HepG2 (cell line): ENCODE measurements around the gene LATS1. TPM values are rescaled to one million over a fixed set of nuclear protein-coding genes. Genes with fewer than 3 reads are reported as not detected.
A peak's percentile ranks its signal among the peaks of the same experiment; 100 is the strongest.
"Not testable (repeated sequence)": the region's sequence is repeated elsewhere in the genome, so short reads cannot be mapped to it uniquely, and the experiment has no call there.

Source experiments
- ATAC-seq: fragments of 200-7000 bp; cut with Tn5 transposase; 3 replicates; pipeline ENCODE4 v1.9.1; 2020; ENCODE audit warnings: mild to moderate bottlenecking, moderate library complexity
- BruUV-seq: library from RNA; stranded (reverse); fragments of 400-500 nt; replicated peaks from 2 replicates; lab custom pipeline; 2021; lab: Mats Ljungman, UMichigan
- CTCF ChIA-PET: fragments of 300-600 bp; formaldehyde crosslinking; extraction: SDS; loops from one replicate; lab custom pipeline; 2021; ENCODE audit warnings: low total read pairs, inconsistent platforms, low intra/inter-chr PET ratio; lab: Yijun Ruan, JAX
- POLR2A ChIA-PET: fragments of 350-600 bp; sonication (Branson Sonifier 250); formaldehyde crosslinking; loops from one replicate; lab custom pipeline; 2020; ENCODE audit warnings: antibody characterized with exemption, inconsistent platforms; lab: Yijun Ruan, JAX
- DNase-seq: peaks from one replicate; pipeline ENCODE4 v3.0.0-alpha.2; 2015; ENCODE audit warnings: low spot score
- FAIRE-seq: peaks from 3 replicates; lab custom pipeline; 2011; peaks lifted over from hg19 to GRCh38; lab: Jason Lieb, UNC
- H2AFZ ChIP-seq: one replicate; pipeline ENCODE4 v1.6.1; 2011; ENCODE audit warnings: low read length, inconsistent platforms
- H3K27ac ChIP-seq: fragments of 300-600 bp; 3 replicates; pipeline ENCODE4 v1.8.0; 2011; ENCODE audit warnings: mixed run types, mild to moderate bottlenecking, mixed read lengths, low read length, inconsistent platforms; ENCODE audit not compliant: insufficient read depth; ENCODE audit errors: extremely low read length
- H3K27me3 ChIP-seq, 2 experiments: fragments of 200-600 bp in 1 of 2; 2 replicates in 1 of 2; 3 replicates in 1 of 2; pipeline versions ENCODE4 v1.6.0 to v1.8.0; 2011; ENCODE audit warnings: low read length in 2 of 2, mild to moderate bottlenecking in 2 of 2, moderate library complexity in 2 of 2, inconsistent platforms in 1 of 2; ENCODE audit not compliant: insufficient read depth in 2 of 2, control insufficient read depth in 1 of 2
- H3K36me3 ChIP-seq, 2 experiments: fragments of 200-600 bp in 1 of 2; replicated peaks in 1 of 2; 2 replicates in 1 of 2; 3 replicates in 1 of 2; pipeline versions ENCODE4 v1.5.1 to v1.8.0; 2011; ENCODE audit warnings: low read length in 2 of 2, inconsistent platforms in 1 of 2; ENCODE audit not compliant: insufficient read depth in 2 of 2, control insufficient read depth in 1 of 2
- H3K4me1 ChIP-seq: 2 replicates; pipeline ENCODE4 v1.5.1; 2012; ENCODE audit warnings: low read length, inconsistent platforms; ENCODE audit not compliant: insufficient read depth
- H3K4me2 ChIP-seq: 2 replicates; pipeline ENCODE4 v1.6.0; 2011; ENCODE audit warnings: low read depth, low read length, inconsistent platforms
- H3K4me3 ChIP-seq, 3 experiments: fragments of 200-600 bp in 1 of 3; sonication (generic), shearing (Covaris generic) in 1 of 3; replicated peaks in 1 of 3; 2 replicates each; pipeline ENCODE4 v1.5.1; 2011 to 2016; ENCODE audit warnings: low read length in 3 of 3, inconsistent platforms in 2 of 3, low read depth in 2 of 3, mild to moderate bottlenecking in 2 of 3, control low read depth in 1 of 3, mixed read lengths in 1 of 3; ENCODE audit not compliant: insufficient read depth in 1 of 3
- H3K79me2 ChIP-seq: one replicate; pipeline ENCODE4 v1.6.1; 2011; ENCODE audit warnings: low read length, inconsistent platforms; ENCODE audit not compliant: insufficient read depth
- H3K9ac ChIP-seq: 2 replicates; pipeline ENCODE4 v1.6.0; 2011; ENCODE audit warnings: mild to moderate bottlenecking, low read depth, low read length, inconsistent platforms; ENCODE audit not compliant: insufficient read depth
- H3K9me3 ChIP-seq: 2 replicates; pipeline ENCODE4 v1.5.1; 2012; ENCODE audit warnings: mild to moderate bottlenecking, low read length
- H4K20me1 ChIP-seq: 2 replicates; pipeline ENCODE4 v1.6.0; 2011; ENCODE audit warnings: inconsistent platforms, mild to moderate bottlenecking, low read length, moderate library complexity; ENCODE audit not compliant: insufficient read depth
- CC2D1A ChIP-seq: sonication (generic); formaldehyde crosslinking; IDR thresholded peaks from 2 replicates; pipeline ENCODE4 v1.8.1; 2023; ENCODE audit warnings: mild to moderate bottlenecking, missing genetic modification reagents
- FLYWCH1 ChIP-seq: sonication (generic); formaldehyde crosslinking; IDR thresholded peaks from 2 replicates; pipeline ENCODE4 v1.8.1; 2023; ENCODE audit warnings: mild to moderate bottlenecking, missing genetic modification reagents
- ZNF121 ChIP-seq: sonication (generic); formaldehyde crosslinking; IDR thresholded peaks from 2 replicates; pipeline ENCODE4 v1.5.0; 2020; ENCODE audit warnings: mild to moderate bottlenecking, missing genetic modification reagents
- WGBS: methylation state at CpG from one replicate; pipeline ENCODE4 v1.1.6; 2017; ENCODE audit warnings: low lambda C conversion rate; 5-methylcytosine and 5-hydroxymethylcytosine counted together
- in situ Hi-C: cut with HindIII; loops from 2 replicates; pipeline ENCODE4 v1.10.0; 2017; ENCODE audit warnings: low pct_unique_long_range_greater_than_20kb; ENCODE audit not compliant: extremely low pct_ligation_motif_present
- intact Hi-C: fragments of 100-400 bp; cut with micrococcal nuclease; formaldehyde crosslinking; loops from one replicate; pipeline ENCODE4 v1.10.0; 2022; ENCODE audit not compliant: unreplicated experiment
- polyA plus RNA-seq, 8 experiments: library from polyadenylated mRNA; depleted of rRNA in 3 of 8; stranded (reverse) in 7 of 8; unstranded in 1 of 8; fragments of >200 nt; fragmentation: Illumina TruSeq in 4 of 8; extraction: Trizol in 4 of 8; gene quantifications; 2 replicates each; pipeline versions ENCODE4 v1.2.1 to v1.2.3, GENCODE V29; 2011 to 2016; ENCODE audit warnings: low read depth in 4 of 8, missing spikeins in 1 of 8, mixed read lengths in 1 of 8; ENCODE audit not compliant: insufficient read depth in 1 of 8
- total RNA-seq, 5 experiments: library from RNA; depleted of rRNA; stranded (reverse); fragments of >200 nt; fragmentation: Illumina TruSeq; extraction: Trizol; gene quantifications; 2 replicates each; pipeline ENCODE4 v1.2.3, GENCODE V29; 2016; ENCODE audit warnings: low read depth in 1 of 5

LATS1 gene
- total and polyA plus RNA-seq, 2 of the 13 experiments (the other 11 are each of a cell fraction or from before 2014, with no cell fraction given) = 9.9 to 12.6 TPM

DNA sequence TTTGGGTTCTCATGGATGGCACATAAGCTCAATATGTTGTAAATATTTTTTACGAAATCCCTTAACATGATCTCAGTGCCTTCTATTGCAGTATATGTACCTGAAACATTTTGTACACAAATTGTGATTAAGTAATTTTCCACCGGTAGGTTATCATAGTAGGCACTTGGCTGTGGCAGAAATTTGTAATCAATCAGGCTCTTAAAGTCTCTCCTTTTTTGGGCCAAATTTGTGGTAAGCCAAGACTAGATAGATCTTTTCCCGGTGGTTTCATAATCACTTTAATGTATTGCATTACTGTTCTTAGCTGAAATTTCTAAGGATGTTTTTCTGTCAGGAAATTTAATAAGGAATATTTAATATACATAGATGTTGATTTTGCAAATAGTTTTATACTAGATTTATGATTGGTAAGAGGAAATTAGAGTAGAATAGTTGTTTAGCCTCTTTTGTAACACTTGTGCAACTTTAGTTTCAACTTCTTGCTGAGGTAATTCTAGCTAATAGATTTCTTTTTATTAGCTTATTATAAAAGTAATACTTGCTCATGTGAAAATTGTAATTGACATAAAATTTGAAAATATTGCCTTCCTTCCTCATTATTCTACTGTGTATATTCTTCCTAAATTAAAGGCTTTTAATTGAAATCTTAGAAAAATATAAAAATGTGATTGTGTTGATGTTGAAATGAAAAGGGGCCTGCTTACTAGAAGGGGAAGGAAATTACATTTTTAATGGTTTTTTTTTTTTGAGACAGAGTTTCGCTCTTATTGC is 34.9 kb upstream of the LATS1 start:
- BruUV-seq = no TSS peak
- intact Hi-C loops = no loop called here
- no peak for DNase-seq
- no peak overlapping the region for H3K4me3 ChIP-seq
- H4K20me1 ChIP-seq = peaks cover 33% of the 10 kb centered on the region
- POLR2A ChIA-PET = interaction anchor here (1.9 kb wide), 1 partner anchor 35 kb away, joined by 8 read pairs; the partner anchor contains the start of gene LATS1
- CTCF ChIA-PET = no interaction called here
- WGBS = 92% methylated on average over 4 of the region's 4 CpGs
- no peaks in the 10 kb centered on the region; a peak in 1 of 5 replicates for H3K27me3 ChIP-seq
- no peaks in the 10 kb centered on the region for H3K9me3 ChIP-seq
- H3K9ac ChIP-seq = no peak overlapping the region
- in situ Hi-C loops = no loop called here
- H2AFZ ChIP-seq = no peak overlapping the region
- H3K79me2 ChIP-seq = peaks cover 81% of the 10 kb centered on the region
- peaks cover 2 to 10% of the 10 kb centered on the region in 2 experiments; a peak in 1 of 5 replicates for H3K36me3 ChIP-seq
- TF ChIP-seq FLYWCH1 (CRISPR knock-in tag) = no peak
- TF ChIP-seq CC2D1A (CRISPR knock-in tag) = 0 out of 2 replicates have a peak, but pooled peaks have one; percentile 31
- peaks cover 60% of the 10 kb centered on the region for H3K4me1 ChIP-seq
- no peak for ATAC-seq
- H3K27ac ChIP-seq = no peak overlapping the region
- peak overlapping the region; percentile 35 for H3K4me2 ChIP-seq
- FAIRE-seq = no peak

GRCh38 chr6:149751920-149752319 is 34.0 kb upstream of the LATS1 start:
- TF ChIP-seq ZNF121 = peak; percentile 85
- H4K20me1 ChIP-seq = peaks cover 33% of the 10 kb centered on the region
- BruUV-seq, H2AFZ ChIP-seq, intact Hi-C loops, H3K27me3 ChIP-seq, H3K27ac ChIP-seq, in situ Hi-C loops, DNase-seq, H3K9me3 ChIP-seq, H3K9ac ChIP-seq, H3K36me3 ChIP-seq, ATAC-seq, FAIRE-seq, CTCF ChIA-PET: not testable (repeated sequence)
- H3K79me2 ChIP-seq = peaks cover 73% of the 10 kb centered on the region
- WGBS = 95% methylated on average over 5 of the region's 5 CpGs
- POLR2A ChIA-PET = interaction anchor here (1.9 to 7.6 kb wide), 2 partner anchors 34 to 35 kb away, joined by 8 to 77 read pairs; partner anchors contain the start of gene LATS1
- peaks cover 64% of the 10 kb centered on the region for H3K4me1 ChIP-seq
- H3K4me3 ChIP-seq = peak overlapping the region in 1 of 3 experiments; percentile 96; a peak in 2 of 6 replicates
- H3K4me2 ChIP-seq = peak overlapping the region; percentile 96; the same call in 1 of the 2 replicates
